Measurements from ENCODE around the gene COL6A1. TPM values are rescaled to one million over a fixed set of nuclear protein-coding genes. Genes with fewer than 3 reads are reported as not detected.

The COL6A1 gene
- polyA plus RNA-seq, 1 of the 3 experiments (the other 2 are of a cell fraction), result 107 TPM

DNA sequence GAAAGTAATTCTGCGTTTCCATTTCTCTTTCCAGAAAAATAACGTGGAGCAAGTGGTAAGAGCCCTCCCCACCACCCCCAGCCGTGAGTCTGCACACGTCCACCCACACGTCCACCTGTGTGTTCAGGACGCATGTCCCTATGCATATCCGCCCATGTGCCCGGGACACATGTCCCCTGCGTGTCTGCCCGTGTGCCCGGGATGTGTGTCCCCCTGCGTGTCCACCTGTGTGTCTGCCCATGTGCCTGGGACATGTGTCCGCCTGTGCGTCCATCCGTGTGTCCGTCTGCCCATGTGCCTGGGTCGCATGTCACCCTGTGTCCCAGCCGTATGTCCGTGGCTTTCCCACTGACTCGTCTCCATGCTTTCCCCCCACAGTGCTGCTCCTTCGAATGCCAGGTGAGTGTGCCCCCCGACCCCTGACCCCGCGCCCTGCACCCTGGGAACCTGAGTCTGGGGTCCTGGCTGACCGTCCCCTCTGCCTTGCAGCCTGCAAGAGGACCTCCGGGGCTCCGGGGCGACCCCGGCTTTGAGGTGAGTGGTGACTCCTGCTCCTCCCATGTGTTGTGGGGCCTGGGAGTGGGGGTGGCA, 5.6 kb downstream of the COL6A1 start:
- Histone ChIP-seq H3K9me2 (no peaks in the 10 kb centered on the region), H3F3A (replicated peaks; ENCODE audit: insufficient read depth) (no peaks in the 10 kb centered on the region), H3K36me3 (replicated peaks in 1 of 2; ENCODE audit: control insufficient read depth in 1 of 2, insufficient read depth in 2 of 2, low read length in 1 of 2) (peaks cover 7 to 26% of the 10 kb centered on the region in 2 experiments)

More for the DNA sequence above, 5.6 kb downstream of the COL6A1 start:
- no peak overlapping the region for H3K4me2 ChIP-seq
- no peaks in the 10 kb centered on the region for H4K20me1 ChIP-seq (ENCODE audit: insufficient read depth)
- no peak overlapping the region for H3K4me3 ChIP-seq (ENCODE audit: low read depth in 2 of 2, low read length in 1 of 2)
- no peak overlapping the region for H2AFZ ChIP-seq (ENCODE audit: low read depth)
- TF ChIP-seq REST (IDR thresholded peaks at IDR 0.05; ENCODE audit: low read depth, low read length), result no peak
- TF ChIP-seq RXRA (IDR thresholded peaks at IDR 0.05; ENCODE audit: borderline replicate concordance, low read depth), result no peak
- no peak for TF ChIP-seq EZH2phosphoT487 (IDR thresholded peaks at IDR 0.05; ENCODE audit: borderline replicate concordance, low read depth)
- no peak for TF ChIP-seq PBX3 (IDR thresholded peaks at IDR 0.05)
- TF ChIP-seq TCF12 (IDR thresholded peaks at IDR 0.05), result no peak
- TF ChIP-seq RCOR1 (IDR thresholded peaks at IDR 0.05; ENCODE audit: low read length), result no peak
- TF ChIP-seq CTCF (IDR thresholded peaks at IDR 0.05), result no peak
- TF ChIP-seq YY1 (IDR thresholded peaks at IDR 0.05; ENCODE audit: low read depth), result no peak
- no peak for TF ChIP-seq NFIC (IDR thresholded peaks at IDR 0.05; ENCODE audit: borderline replicate concordance)
- no peak for TF ChIP-seq MXI1 (IDR thresholded peaks at IDR 0.05; ENCODE audit: low read depth, low read length)
- TF ChIP-seq MEF2A (IDR thresholded peaks at IDR 0.05; ENCODE audit: borderline replicate concordance, low read depth), result no peak
- no peak for TF ChIP-seq POLR2AphosphoS5 (IDR thresholded peaks at IDR 0.05; ENCODE audit: low read depth, low read length)
- TF ChIP-seq SIN3A (IDR thresholded peaks at IDR 0.05; ENCODE audit: borderline replicate concordance, low read depth, low read length), result no peak
- no peak for TF ChIP-seq USF1 (IDR thresholded peaks at IDR 0.05; ENCODE audit: borderline replicate concordance, low read depth)
- TF ChIP-seq SMC3 (IDR thresholded peaks at IDR 0.05; ENCODE audit: low read depth, low read length), result no peak
- TF ChIP-seq RAD21 (IDR thresholded peaks at IDR 0.05; ENCODE audit: low read length), result no peak
- DNase-seq, result no peak
- H3K9ac ChIP-seq, result no peak overlapping the region
- WGBS (ENCODE audit: low lambda C conversion rate), result 97% methylated on average over 23 of the region's 29 CpGs
- CTCF ChIA-PET, result no interaction called here
- peaks cover 12% of the 10 kb centered on the region for H3K79me2 ChIP-seq (ENCODE audit: insufficient read depth)
- H3K4me1 ChIP-seq (ENCODE audit: control insufficient read depth in 1 of 2, insufficient read depth in 2 of 2, low read depth in 1 of 2, low read length in 1 of 2), result peaks cover 3 to 13% of the 10 kb centered on the region in 2 experiments; a peak in 1 of 4 replicates
- no peaks in the 10 kb centered on the region for H3K9me3 ChIP-seq
- POLR2A ChIA-PET, result no interaction called here
- H3K27me3 ChIP-seq (ENCODE audit: insufficient read depth), result no peaks in the 10 kb centered on the region
- no peak overlapping the region for H3K27ac ChIP-seq (ENCODE audit: low read depth in 2 of 2, low read length in 1 of 2)
